A549 (cell line): ENCODE data around the gene HMOX1. TPM values are rescaled to one million over a fixed set of nuclear protein-coding genes. Genes with fewer than 3 reads are reported as not detected.

ENCODE experiments used
- ATAC-seq, 2 experiments: fragments of 200-7000 bp in 1 of 2; fragments of >200 bp in 1 of 2; cut with Nextera tagmentation in 1 of 2; cut with Tn5 transposase in 1 of 2; 3 replicates each; pipeline versions ENCODE4 v1.8.0 to v1.9.1; 2018 to 2020; ENCODE audit warnings: mild to moderate bottlenecking in 1 of 2, moderate library complexity in 1 of 2
- CTCF ChIA-PET: fragments of 300-600 bp; sonication (Branson Sonifier 250); formaldehyde crosslinking; extraction: SDS; loops from one replicate; lab custom pipeline; 2021; ENCODE audit warnings: antibody characterized with exemption, inconsistent platforms; lab: Yijun Ruan, JAX
- POLR2A ChIA-PET: fragments of 350-600 bp; formaldehyde crosslinking; extraction: SDS; loops from one replicate; lab custom pipeline; 2021; ENCODE audit warnings: antibody characterized with exemption, inconsistent platforms; lab: Yijun Ruan, JAX
- DNase-seq, 2 experiments: peaks; one replicate each; pipeline versions ENCODE4 v3.0.0 to v3.0.0-alpha.2; 2011 to 2016; ENCODE audit warnings: low read depth in 1 of 2, low spot score in 1 of 2
- FAIRE-seq: peaks from 2 replicates; lab custom pipeline; 2011; peaks lifted over from hg19 to GRCh38; lab: Jason Lieb, UNC
- H3K27ac ChIP-seq, 2 experiments: fragments of >200 bp; sonication (Bioruptor Twin); formaldehyde crosslinking; 3 replicates each; pipeline ENCODE4 v1.5.1; 2016 to 2017
- H3K4me1 ChIP-seq: fragments of >200 bp; sonication (Bioruptor Twin); formaldehyde crosslinking; 3 replicates; pipeline ENCODE4 v1.6.1; 2016
- H3K4me2 ChIP-seq: fragments of >200 bp; sonication (Bioruptor Twin); formaldehyde crosslinking; 3 replicates; pipeline ENCODE4 v1.6.1; 2016
- H3K4me3 ChIP-seq: fragments of >200 bp; sonication (Bioruptor Twin); formaldehyde crosslinking; 3 replicates; pipeline ENCODE4 v1.5.1; 2016
- H3K9me3 ChIP-seq: fragments of >200 bp; sonication (Bioruptor Twin); formaldehyde crosslinking; 3 replicates; pipeline ENCODE4 v1.6.1; 2016
- ATOH8 ChIP-seq: fragments of 250-450 bp; sonication (Bioruptor Pico); IDR thresholded peaks from 2 replicates; pipeline ENCODE4 v1.5.0; 2020; ENCODE audit warnings: low read depth, mild to moderate bottlenecking, moderate library complexity
- BCL3 ChIP-seq: fragments of >200 bp; sonication (Bioruptor Twin); formaldehyde crosslinking; IDR thresholded peaks from 3 replicates; pipeline ENCODE4 v1.6.1; 2016
- BHLHE40 ChIP-seq: IDR thresholded peaks from 2 replicates; pipeline ENCODE4 v1.6.1; 2012; ENCODE audit warnings: low read depth, low read length, inconsistent platforms
- CEBPB ChIP-seq, 2 experiments: fragments of >200 bp in 1 of 2; sonication (Bioruptor Twin) in 1 of 2; formaldehyde crosslinking in 1 of 2; IDR thresholded peaks; 2 replicates each; pipeline ENCODE4 v1.6.1; 2012 to 2016
- CHD2 ChIP-seq: fragments of 150-350 bp; IDR thresholded peaks from 2 replicates; pipeline ENCODE4 v1.6.1; 2014; ENCODE audit warnings: low read length; ENCODE audit not compliant: partially characterized antibody
- ELK1 ChIP-seq: fragments of 150-350 bp; IDR thresholded peaks from 2 replicates; pipeline ENCODE4 v1.6.1; 2014; ENCODE audit warnings: low read depth, mild to moderate bottlenecking, low read length
- EP300 ChIP-seq, 2 experiments: fragments of >200 bp; sonication (Bioruptor Twin); formaldehyde crosslinking; IDR thresholded peaks; 2 replicates in 1 of 2; 3 replicates in 1 of 2; pipeline ENCODE4 v1.6.1; 2016 to 2017
- ESRRA ChIP-seq: fragments of 150-350 bp; IDR thresholded peaks from 2 replicates; pipeline ENCODE4 v1.6.1; 2014; ENCODE audit warnings: mild to moderate bottlenecking, low read length, borderline replicate concordance
- FOSB ChIP-seq: fragments of 250-450 bp; sonication (Bioruptor Pico); IDR thresholded peaks from 2 replicates; pipeline ENCODE4 v1.5.0; 2020; ENCODE audit warnings: mild to moderate bottlenecking, moderate library complexity
- GATA3 ChIP-seq: IDR thresholded peaks from 2 replicates; pipeline ENCODE4 v1.6.1; 2012; ENCODE audit warnings: borderline replicate concordance
- HMGXB4 ChIP-seq: fragments of 250-450 bp; sonication (Bioruptor Pico); IDR thresholded peaks from 2 replicates; pipeline ENCODE4 v1.5.0; 2021; ENCODE audit warnings: mild to moderate bottlenecking, moderate library complexity, borderline replicate concordance
- HOXB13 ChIP-seq: fragments of 250-450 bp; sonication (Bioruptor Pico); IDR thresholded peaks from 2 replicates; pipeline ENCODE4 v1.5.0; 2020; ENCODE audit warnings: low read depth, mild to moderate bottlenecking, moderate library complexity
- JUN ChIP-seq, 2 experiments: fragments of >200 bp; sonication (Bioruptor Twin); formaldehyde crosslinking; IDR thresholded peaks; 2 replicates in 1 of 2; 3 replicates in 1 of 2; pipeline ENCODE4 v1.6.1; 2016 to 2017
- JUNB ChIP-seq: fragments of >200 bp; sonication (Bioruptor Twin); formaldehyde crosslinking; IDR thresholded peaks from 2 replicates; pipeline ENCODE4 v1.6.1; 2016
- MAFK ChIP-seq: fragments of 450-650 bp; IDR thresholded peaks from 2 replicates; pipeline ENCODE4 v1.6.1; 2014; ENCODE audit not compliant: partially characterized antibody
- RAD21 ChIP-seq, 2 experiments: fragments of >200 bp in 1 of 2; sonication (Bioruptor Twin) in 1 of 2; formaldehyde crosslinking in 1 of 2; IDR thresholded peaks in 1 of 2; conservative IDR thresholded peaks in 1 of 2; 2 replicates in 1 of 2; 3 replicates in 1 of 2; pipeline ENCODE4 v1.6.1; 2012 to 2018; ENCODE audit warnings: inconsistent platforms in 1 of 2
- RCOR1 ChIP-seq: fragments of 150-350 bp; IDR thresholded peaks from 2 replicates; pipeline ENCODE4 v1.6.1; 2014; ENCODE audit warnings: antibody characterized with exemption, low read length, low read depth
- RFX5 ChIP-seq: fragments of 450-650 bp; IDR thresholded peaks from 2 replicates; pipeline ENCODE4 v1.7.1; 2014; ENCODE audit warnings: antibody characterized with exemption, mild to moderate bottlenecking, moderate library complexity
- SMC3 ChIP-seq: fragments of >200 bp; sonication (Bioruptor Twin); formaldehyde crosslinking; IDR thresholded peaks from 3 replicates; pipeline ENCODE4 v1.6.1; 2018; ENCODE audit warnings: inconsistent platforms
- TP53 ChIP-seq: fragments of 250-450 bp; sonication (Bioruptor Pico); IDR thresholded peaks from 2 replicates; pipeline ENCODE4 v1.5.0; 2021; ENCODE audit warnings: mild to moderate bottlenecking, moderate library complexity
- ZC3H11A ChIP-seq: fragments of 450-650 bp; IDR thresholded peaks from 2 replicates; pipeline ENCODE4 v1.6.1; 2014; ENCODE audit warnings: antibody characterized with exemption, mild to moderate bottlenecking
- ZNF302 ChIP-seq: fragments of 250-450 bp; sonication (Bioruptor Pico); IDR thresholded peaks from 2 replicates; pipeline ENCODE4 v1.9.0; 2021; ENCODE audit warnings: inconsistent platforms, mild to moderate bottlenecking, moderate library complexity
- WGBS: methylation state at CpG from one replicate; pipeline ENCODE4 v1.1.6; 2017; ENCODE audit errors: missing lambda C conversion rate; 5-methylcytosine and 5-hydroxymethylcytosine counted together
- polyA plus RNA-seq, 4 experiments: library from polyadenylated mRNA; depleted of rRNA in 3 of 4; stranded (reverse); fragments of >200 nt; fragmentation: RNase III in 1 of 4; extraction: RNeasy Plus Mini Kit Qiagen cat#74134 plus additional on column Dnase treatment in 1 of 4; gene quantifications; 2 replicates in 3 of 4; 3 replicates in 1 of 4; pipeline ENCODE4 v1.2.3, GENCODE V29; 2011 to 2017

Gene HMOX1
- polyA plus RNA-seq, 2 of the 4 experiments (the other 2 are of a cell fraction) = 97.7 to 506 TPM

- CTCF ChIA-PET = no interaction called here
- Histone ChIP-seq H3K9me3 (no peaks in the 10 kb centered on the region), H3K4me2 (no peak overlapping the region), H3K4me3 (no peak overlapping the region), H3K27ac (no peak overlapping the region), H3K4me1 (peaks cover 21% of the 10 kb centered on the region)
- no peak for DNase-seq
- no peak for FAIRE-seq
- TF ChIP-seq RAD21 (conservative IDR thresholded peaks at IDR 0.05 in 1 of 2, IDR thresholded peaks at IDR 0.05 in 1 of 2) (no peak), ZNF302 (CRISPR knock-in tag) (no peak), HOXB13 (no peak), HMGXB4 (CRISPR knock-in tag) (no peak), MAFK (no peak), JUN (IDR thresholded peaks at IDR 0.05) (no peak), TP53 (no peak), CEBPB (IDR thresholded peaks at IDR 0.05) (no peak), SMC3 (no peak), ATOH8 (CRISPR knock-in tag) (no peak), ELK1 (no peak), ESRRA (no peak), EP300 (IDR thresholded peaks at IDR 0.05) (no peak), RFX5 (no peak), ZC3H11A (no peak), CHD2 (no peak), JUNB (no peak), FOSB (CRISPR knock-in tag) (no peak), RCOR1 (no peak), BCL3 (no peak)
- no peak for ATAC-seq
- WGBS = 97% methylated on average over 7 of the region's 9 CpGs
- POLR2A ChIA-PET = no interaction called here
Measured at GRCh38 chr22:35422936-35423335, 42.0 kb downstream of the HMOX1 start.

GRCh38 chr22:35424081-35424480, 43.2 kb downstream of the HMOX1 start:
- no peak for DNase-seq
- ATAC-seq = no peak
- POLR2A ChIA-PET = no interaction called here
- CTCF ChIA-PET = interaction anchor here (1.4 kb wide), 2 partner anchors 79 to 159 kb away, joined by 3 read pairs; no protein-coding TSS in a partner anchor
- Histone ChIP-seq H3K4me1 (peaks cover 12% of the 10 kb centered on the region; the same call in 2 of the 3 replicates), H3K27ac (no peak overlapping the region), H3K4me2 (no peak overlapping the region), H3K9me3 (no peaks in the 10 kb centered on the region), H3K4me3 (no peak overlapping the region)
- no peak for FAIRE-seq
- WGBS = 98% methylated on average over 26 of the region's 26 CpGs
- TF ChIP-seq GATA3 = no peak
- no peak for TF ChIP-seq ELK1
- TF ChIP-seq BHLHE40 = no peak
